Transverse colon (tissue), 4 donors: ENCODE results near the gene PGS1. TPM values are rescaled to one million over a fixed set of nuclear protein-coding genes. Genes with fewer than 3 reads are reported as not detected.

ENCODE experiments used
- DNase-seq: peaks from one replicate; pipeline ENCODE4 v3.0.0-alpha.2; 2019
- H3K27ac ChIP-seq, 4 donors: fragments of 200-600 bp; sonication (generic); 2 replicates each; pipeline ENCODE4 v1.5.1; 2016 to 2018; ENCODE audit warnings: inconsistent platforms in 4 of 4
- H3K27me3 ChIP-seq: fragments of 200-600 bp; sonication (generic); 2 replicates; pipeline ENCODE4 v1.5.1; 2017; ENCODE audit warnings: inconsistent platforms
- H3K36me3 ChIP-seq, 4 donors: fragments of 200-600 bp; sonication (generic); 2 replicates each; pipeline ENCODE4 v1.5.1; 2017 to 2019; ENCODE audit warnings: inconsistent platforms in 4 of 4
- H3K4me1 ChIP-seq, 4 donors: fragments of 200-600 bp; sonication (generic); 2 replicates each; pipeline ENCODE4 v1.5.1; 2017 to 2020; ENCODE audit warnings: inconsistent platforms in 4 of 4
- H3K4me3 ChIP-seq, 4 donors: fragments of 200-600 bp; sonication (generic); 1 replicate in 1 of 4; 2 replicates in 3 of 4; pipeline versions ENCODE4 v1.5.1 to v1.6.1; 2017 to 2019; ENCODE audit warnings: inconsistent platforms in 4 of 4
- H3K9me3 ChIP-seq, 2 donors: fragments of 200-600 bp; sonication (generic); 2 replicates each; pipeline ENCODE4 v1.5.1; 2017 to 2019; ENCODE audit warnings: inconsistent platforms in 2 of 2
- EP300 ChIP-seq: sonication (generic); formaldehyde crosslinking; IDR thresholded peaks from one replicate; pipeline ENCODE4 v1.6.1; 2017; ENCODE audit warnings: antibody characterized with exemption, low read depth
- POLR2A ChIP-seq: fragments of 450-650 bp; IDR thresholded peaks from one replicate; pipeline ENCODE4 v1.6.1; 2016; ENCODE audit warnings: antibody characterized with exemption, mild to moderate bottlenecking, moderate library complexity
- POLR2AphosphoS5 ChIP-seq, 3 donors: sonication (generic); formaldehyde crosslinking; IDR thresholded peaks; one replicate each; pipeline ENCODE4 v1.6.1; 2016; ENCODE audit warnings: antibody characterized with exemption in 3 of 3
- WGBS, 2 donors: methylation state at CpG; one replicate each; pipeline ENCODE4 v1.1.5; 2018; ENCODE audit warnings: low coverage in 1 of 2; 5-methylcytosine and 5-hydroxymethylcytosine counted together
- in situ Hi-C, 4 donors: fragments of 200-750 bp; cut with MboI; loops; one replicate each; pipeline versions ENCODE4 v1.15.0 to v1.15.1; 2017; ENCODE audit warnings: low sequenced_read_pairs in 3 of 4, low pct_ligation_motif_present in 1 of 4, low pct_unique_long_range_greater_than_20kb in 1 of 4
- intact Hi-C: fragments of 100-400 bp; cut with DNase I; formaldehyde crosslinking; loops from one replicate; pipeline ENCODE4 v1.15.1; 2023; ENCODE audit warnings: low total_unique reads
- total RNA-seq, 4 donors: library from RNA; depleted of rRNA; stranded (reverse); fragments of >200 nt; gene quantifications; one replicate each; pipeline ENCODE4 v1.1.0, GENCODE V29; 2016
- TF ChIP-seq, protein P1 (sequence below), 5 experiments: fragments of 200-600 bp in 3 of 5; fragments of 450-650 bp in 2 of 5; sonication (generic) in 3 of 5; IDR thresholded peaks; 1 replicate in 2 of 5; 2 replicates in 3 of 5; pipeline ENCODE4 v1.5.1; 2016 to 2017; ENCODE audit warnings: antibody characterized with exemption in 5 of 5, inconsistent platforms in 3 of 5, mild to moderate bottlenecking in 2 of 5, moderate library complexity in 1 of 5

PGS1 gene
- total RNA-seq, 4 donors from 2014 or later = 32.1 to 77.6 (median 60.1) TPM

DNA sequence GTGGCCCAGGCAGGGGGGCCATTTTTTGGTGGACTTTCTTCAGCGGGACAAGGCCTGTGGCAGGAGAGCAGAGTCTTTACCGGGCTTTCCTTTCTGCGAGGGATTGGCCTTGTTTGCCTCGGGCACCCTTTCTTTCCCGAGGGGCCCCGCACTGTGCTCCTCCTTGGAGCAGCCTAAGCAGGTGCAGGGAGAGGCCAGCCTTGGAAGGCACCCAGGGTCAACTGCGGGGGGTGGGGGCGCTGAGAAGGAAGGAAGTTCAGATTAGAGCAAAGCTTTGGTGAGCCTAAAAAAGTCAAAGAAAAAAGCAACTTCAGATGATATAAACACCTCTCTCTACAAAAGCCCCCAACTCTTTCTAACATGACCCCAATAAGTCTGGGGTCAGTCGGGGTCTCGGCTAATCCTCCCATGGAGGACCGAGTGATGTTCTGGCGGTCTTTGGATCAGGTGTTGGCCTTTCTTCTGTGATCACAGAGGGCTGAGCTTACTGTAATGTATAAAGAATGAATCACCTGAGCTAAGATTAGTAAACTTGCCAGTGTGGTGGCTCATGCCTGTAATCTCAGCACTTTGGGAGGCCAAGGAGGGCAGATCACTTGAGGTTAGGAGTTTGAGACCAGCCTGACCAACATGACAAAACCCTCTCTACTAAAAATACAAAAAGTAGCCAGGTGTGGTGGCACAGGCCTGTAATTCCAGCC lies 63.0 kb downstream of the PGS1 start:
- Histone ChIP-seq H3K9me3 (no peaks in the 10 kb centered on the region), H3K27ac (no peak overlapping the region), H3K27me3 (peaks cover 8% of the 10 kb centered on the region), H3K36me3 (no peaks in the 10 kb centered on the region), H3K4me1 (no peaks in the 10 kb centered on the region), H3K4me3 (no peak overlapping the region)
- 50% methylated on average over 11 of the region's 12 CpGs; no CpG with 5 or more reads in 1 of the 2 donors for WGBS, 2 donors
- TF ChIP-seq POLR2AphosphoS5 (IDR thresholded peaks at IDR 0.05) (no peak), POLR2A (no peak), EP300 (no peak)
- TF ChIP-seq, protein P1, sequence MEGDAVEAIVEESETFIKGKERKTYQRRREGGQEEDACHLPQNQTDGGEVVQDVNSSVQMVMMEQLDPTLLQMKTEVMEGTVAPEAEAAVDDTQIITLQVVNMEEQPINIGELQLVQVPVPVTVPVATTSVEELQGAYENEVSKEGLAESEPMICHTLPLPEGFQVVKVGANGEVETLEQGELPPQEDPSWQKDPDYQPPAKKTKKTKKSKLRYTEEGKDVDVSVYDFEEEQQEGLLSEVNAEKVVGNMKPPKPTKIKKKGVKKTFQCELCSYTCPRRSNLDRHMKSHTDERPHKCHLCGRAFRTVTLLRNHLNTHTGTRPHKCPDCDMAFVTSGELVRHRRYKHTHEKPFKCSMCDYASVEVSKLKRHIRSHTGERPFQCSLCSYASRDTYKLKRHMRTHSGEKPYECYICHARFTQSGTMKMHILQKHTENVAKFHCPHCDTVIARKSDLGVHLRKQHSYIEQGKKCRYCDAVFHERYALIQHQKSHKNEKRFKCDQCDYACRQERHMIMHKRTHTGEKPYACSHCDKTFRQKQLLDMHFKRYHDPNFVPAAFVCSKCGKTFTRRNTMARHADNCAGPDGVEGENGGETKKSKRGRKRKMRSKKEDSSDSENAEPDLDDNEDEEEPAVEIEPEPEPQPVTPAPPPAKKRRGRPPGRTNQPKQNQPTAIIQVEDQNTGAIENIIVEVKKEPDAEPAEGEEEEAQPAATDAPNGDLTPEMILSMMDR (IDR thresholded peaks at IDR 0.05) = no peak
- intact Hi-C loops (no loop called here), in situ Hi-C loops (loop anchor here in 1 of 4 donors (25.0 kb wide), 1 partner anchor 354 kb away; no protein-coding TSS in a partner anchor)
- DNase-seq = no peak

DNA sequence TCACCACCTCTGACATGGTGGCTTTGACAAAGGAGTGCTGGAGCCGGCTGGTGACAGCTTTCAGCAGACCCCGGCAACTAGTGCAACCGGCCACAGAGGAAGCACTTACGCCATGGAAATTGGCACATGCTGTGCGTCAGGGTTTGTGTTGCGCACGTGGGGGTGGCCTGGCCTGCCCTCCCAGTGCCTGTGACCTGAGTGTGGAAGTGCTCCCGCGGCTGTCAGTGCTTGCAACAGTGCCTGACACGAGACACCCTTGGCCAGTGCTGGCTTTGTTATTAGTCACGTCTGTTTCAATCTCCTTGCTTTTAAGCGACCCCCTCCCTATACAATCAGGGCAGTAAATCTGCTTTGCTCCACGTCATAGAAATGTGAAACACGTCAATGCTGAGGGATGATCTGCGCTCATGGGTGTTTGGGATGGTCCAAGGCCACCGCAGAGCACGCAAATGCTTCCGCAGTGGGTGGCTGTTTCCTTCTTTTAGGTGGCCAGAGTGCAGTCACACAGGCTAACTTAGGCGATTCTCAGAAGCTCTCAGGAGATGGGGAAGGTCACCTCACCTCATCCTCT lies 64.3 kb downstream of the PGS1 start:
- DNase-seq = peak; percentile 64
- Histone ChIP-seq H3K27ac (no peak overlapping the region), H3K36me3 (no peaks in the 10 kb centered on the region), H3K9me3 (no peaks in the 10 kb centered on the region), H3K4me3 (no peak overlapping the region), H3K27me3 (no peaks in the 10 kb centered on the region), H3K4me1 (no peaks in the 10 kb centered on the region)
- intact Hi-C loops = no loop called here
- TF ChIP-seq POLR2A = no peak
- TF ChIP-seq POLR2AphosphoS5 (IDR thresholded peaks at IDR 0.05) = peak in 2 of 3 donors; percentile 14 to 37
- TF ChIP-seq EP300 = peak; percentile 39
- TF ChIP-seq, protein P1 (IDR thresholded peaks at IDR 0.05) = no peak
- 65 to 100% methylated on average over 1 to 19 of the region's 19 CpGs for WGBS, 2 donors
- in situ Hi-C loops = loop anchor here in 1 of 4 donors (25.0 kb wide), 1 partner anchor 355 kb away; no protein-coding TSS in a partner anchor

DNA sequence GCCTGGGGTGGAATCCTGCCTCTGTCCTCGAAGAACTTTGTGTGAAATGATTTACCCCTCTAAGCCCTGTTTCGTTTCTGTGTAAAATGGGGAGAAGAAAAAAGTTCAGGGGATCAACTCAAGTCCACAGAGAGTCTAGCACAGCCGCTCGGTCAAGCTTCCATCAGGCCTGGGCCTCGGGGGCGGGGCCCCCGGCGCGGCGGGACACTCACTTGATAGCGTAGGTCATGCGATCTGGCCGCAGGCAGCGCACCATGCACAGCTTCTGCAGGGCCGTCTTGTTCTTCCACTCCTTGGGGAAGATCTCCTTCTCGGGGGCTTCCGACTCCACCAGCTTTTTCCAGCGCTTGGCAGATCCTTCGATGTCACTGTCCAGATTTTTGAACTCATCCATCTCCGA lies 65.9 kb downstream of the PGS1 start:
- TF ChIP-seq, protein P1 (IDR thresholded peaks at IDR 0.05) = no peak
- TF ChIP-seq POLR2AphosphoS5 (IDR thresholded peaks at IDR 0.05) = no peak
- no peak for TF ChIP-seq POLR2A
- TF ChIP-seq EP300 = no peak
- in situ Hi-C loops (loop anchor here in 1 of 4 donors (25.0 kb wide), 1 partner anchor 357 kb away; no protein-coding TSS in a partner anchor), intact Hi-C loops (no loop called here)
- 86 to 100% methylated on average over 1 to 20 of the region's 20 CpGs for WGBS, 2 donors
- Histone ChIP-seq H3K27ac (no peak overlapping the region), H3K9me3 (no peaks in the 10 kb centered on the region), H3K27me3 (no peaks in the 10 kb centered on the region), H3K4me1 (no peaks in the 10 kb centered on the region), H3K36me3 (no peaks in the 10 kb centered on the region), H3K4me3 (no peak overlapping the region)
- DNase-seq = no peak

DNA sequence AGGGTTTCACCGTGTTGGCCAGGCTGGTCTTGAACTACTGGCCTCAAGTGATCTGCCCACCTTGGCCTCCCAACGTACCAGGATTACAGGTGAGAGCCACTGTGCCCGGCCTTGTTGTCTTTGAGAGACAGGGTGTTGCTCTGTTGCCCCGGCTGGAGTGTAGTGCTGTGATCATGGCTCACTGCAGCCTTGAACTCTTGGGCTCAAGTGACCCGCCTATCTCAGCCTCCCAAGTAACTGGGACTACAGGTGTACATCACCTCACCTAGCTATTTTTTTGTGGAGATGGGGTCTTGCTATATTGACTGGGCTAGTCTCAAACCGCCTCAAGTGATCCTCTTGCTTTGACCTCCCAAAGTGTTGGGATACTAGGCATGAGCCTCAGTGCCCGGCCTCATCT lies 68.4 kb downstream of the PGS1 start:
- 88% methylated on average over 7 of the region's 7 CpGs; no CpG with 5 or more reads in 1 of the 2 donors for WGBS, 2 donors
- TF ChIP-seq, protein P1 (IDR thresholded peaks at IDR 0.05) = no peak
- no peak for TF ChIP-seq POLR2A
- no peak for TF ChIP-seq EP300
- TF ChIP-seq POLR2AphosphoS5 (IDR thresholded peaks at IDR 0.05) = no peak
- Histone ChIP-seq H3K36me3 (no peaks in the 10 kb centered on the region), H3K9me3 (no peaks in the 10 kb centered on the region), H3K27me3 (no peaks in the 10 kb centered on the region), H3K4me3 (no peak overlapping the region), H3K27ac (no peak overlapping the region), H3K4me1 (no peaks in the 10 kb centered on the region)
- in situ Hi-C loops = loop anchor here in 1 of 4 donors (25.0 kb wide), 1 partner anchor 360 kb away; no protein-coding TSS in a partner anchor
- DNase-seq = no peak
- intact Hi-C loops = no loop called here
